DND-41 (cell line): ENCODE data around the gene FUT9.

Source experiments
- ATAC-seq: fragments of 200-7000 bp; cut with Tn5 transposase; 3 replicates; pipeline ENCODE4 v1.9.1; 2021; ENCODE audit warnings: low read depth; ENCODE audit not compliant: insufficient read depth
- DNase-seq: peaks from one replicate; pipeline ENCODE4 v3.0.0-alpha.2; 2020
- H2AFZ ChIP-seq: 2 replicates; pipeline ENCODE4 v1.6.0; 2012; ENCODE audit warnings: low read depth, low read length
- H3K27ac ChIP-seq: 2 replicates; pipeline ENCODE4 v1.5.1; 2012; ENCODE audit warnings: low read length, inconsistent platforms
- H3K27me3 ChIP-seq: fragments of 200-600 bp; sonication (generic); 2 replicates; pipeline ENCODE4 v1.6.0; 2012; ENCODE audit warnings: low read length, mild to moderate bottlenecking, inconsistent platforms; ENCODE audit not compliant: insufficient read depth, poor library complexity
- H3K36me3 ChIP-seq: 2 replicates; pipeline ENCODE4 v1.5.1; 2012; ENCODE audit warnings: low read length, inconsistent platforms; ENCODE audit not compliant: insufficient read depth
- H3K4me1 ChIP-seq: 2 replicates; pipeline ENCODE4 v1.5.1; 2012; ENCODE audit warnings: mild to moderate bottlenecking, low read length; ENCODE audit not compliant: insufficient read depth
- H3K4me2 ChIP-seq: 2 replicates; pipeline ENCODE4 v1.6.0; 2012; ENCODE audit warnings: mild to moderate bottlenecking, moderate library complexity, low read length, inconsistent platforms; ENCODE audit not compliant: insufficient read depth
- H3K4me3 ChIP-seq, 2 experiments: fragments of 200-600 bp in 1 of 2; shearing (Covaris generic) in 1 of 2; 2 replicates each; pipeline ENCODE4 v1.5.1; 2012 to 2016; ENCODE audit warnings: inconsistent platforms in 2 of 2, low read length in 2 of 2, mild to moderate bottlenecking in 2 of 2, low read depth in 1 of 2, moderate library complexity in 1 of 2
- H3K79me2 ChIP-seq: 2 replicates; pipeline ENCODE4 v1.6.0; 2012; ENCODE audit warnings: low read length, inconsistent platforms; ENCODE audit not compliant: insufficient read depth
- H3K9ac ChIP-seq: 2 replicates; pipeline ENCODE4 v1.6.0; 2012; ENCODE audit warnings: low read depth, mild to moderate bottlenecking, inconsistent platforms, low read length, moderate library complexity
- H3K9me3 ChIP-seq: 2 replicates; pipeline ENCODE4 v1.5.1; 2012; ENCODE audit warnings: low read length, moderate library complexity, mild to moderate bottlenecking, inconsistent platforms; ENCODE audit not compliant: insufficient read depth, severe bottlenecking
- H4K20me1 ChIP-seq: 2 replicates; pipeline ENCODE4 v1.6.0; 2012; ENCODE audit warnings: low read length; ENCODE audit not compliant: insufficient read depth
- EZH2 ChIP-seq: IDR thresholded peaks from 3 replicates; pipeline ENCODE4 v1.6.1; 2012; ENCODE audit warnings: borderline replicate concordance, low read depth, mild to moderate bottlenecking, moderate library complexity, low read length, inconsistent platforms; ENCODE audit not compliant: severe bottlenecking
- TF ChIP-seq, protein P1 (sequence below): IDR thresholded peaks from 2 replicates; pipeline ENCODE4 v1.5.1; 2012; ENCODE audit warnings: borderline replicate concordance, low read length, moderate library complexity, mild to moderate bottlenecking; ENCODE audit not compliant: poor library complexity, severe bottlenecking; ENCODE audit errors: extremely low read depth

FUT9 gene

DNA sequence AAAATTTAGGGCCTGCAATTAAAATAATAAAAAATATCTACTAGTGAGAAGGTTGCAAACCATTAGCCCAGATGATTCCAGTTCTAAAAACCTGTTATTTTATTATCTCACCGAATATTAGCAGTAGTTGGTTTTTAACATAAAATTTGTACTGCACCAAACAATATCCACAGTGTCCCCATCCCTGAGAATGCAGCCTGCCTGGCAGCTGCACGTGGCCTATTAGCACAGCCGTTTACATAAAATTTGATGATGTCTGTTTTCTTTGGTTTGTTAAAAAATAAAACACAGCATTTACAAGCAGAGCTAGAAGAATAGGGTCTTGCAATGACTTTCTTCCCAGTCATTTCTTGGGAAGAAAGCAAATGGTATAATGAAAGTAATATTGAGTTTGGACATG is 58.2 kb downstream of the FUT9 start:
- Histone ChIP-seq H3K27ac (no peak overlapping the region), H2AFZ (no peak overlapping the region), H3K4me3 (no peak overlapping the region), H3K4me1 (no peaks in the 10 kb centered on the region), H3K9ac (no peak overlapping the region), H3K79me2 (no peaks in the 10 kb centered on the region), H4K20me1 (no peaks in the 10 kb centered on the region), H3K27me3 (no peaks in the 10 kb centered on the region), H3K4me2 (no peak overlapping the region), H3K36me3 (no peaks in the 10 kb centered on the region), H3K9me3 (no peaks in the 10 kb centered on the region)
- ATAC-seq, result no peak
- TF ChIP-seq, protein P1, sequence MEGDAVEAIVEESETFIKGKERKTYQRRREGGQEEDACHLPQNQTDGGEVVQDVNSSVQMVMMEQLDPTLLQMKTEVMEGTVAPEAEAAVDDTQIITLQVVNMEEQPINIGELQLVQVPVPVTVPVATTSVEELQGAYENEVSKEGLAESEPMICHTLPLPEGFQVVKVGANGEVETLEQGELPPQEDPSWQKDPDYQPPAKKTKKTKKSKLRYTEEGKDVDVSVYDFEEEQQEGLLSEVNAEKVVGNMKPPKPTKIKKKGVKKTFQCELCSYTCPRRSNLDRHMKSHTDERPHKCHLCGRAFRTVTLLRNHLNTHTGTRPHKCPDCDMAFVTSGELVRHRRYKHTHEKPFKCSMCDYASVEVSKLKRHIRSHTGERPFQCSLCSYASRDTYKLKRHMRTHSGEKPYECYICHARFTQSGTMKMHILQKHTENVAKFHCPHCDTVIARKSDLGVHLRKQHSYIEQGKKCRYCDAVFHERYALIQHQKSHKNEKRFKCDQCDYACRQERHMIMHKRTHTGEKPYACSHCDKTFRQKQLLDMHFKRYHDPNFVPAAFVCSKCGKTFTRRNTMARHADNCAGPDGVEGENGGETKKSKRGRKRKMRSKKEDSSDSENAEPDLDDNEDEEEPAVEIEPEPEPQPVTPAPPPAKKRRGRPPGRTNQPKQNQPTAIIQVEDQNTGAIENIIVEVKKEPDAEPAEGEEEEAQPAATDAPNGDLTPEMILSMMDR, result no peak
- no peak for TF ChIP-seq EZH2
- DNase-seq, result no peak

DNA sequence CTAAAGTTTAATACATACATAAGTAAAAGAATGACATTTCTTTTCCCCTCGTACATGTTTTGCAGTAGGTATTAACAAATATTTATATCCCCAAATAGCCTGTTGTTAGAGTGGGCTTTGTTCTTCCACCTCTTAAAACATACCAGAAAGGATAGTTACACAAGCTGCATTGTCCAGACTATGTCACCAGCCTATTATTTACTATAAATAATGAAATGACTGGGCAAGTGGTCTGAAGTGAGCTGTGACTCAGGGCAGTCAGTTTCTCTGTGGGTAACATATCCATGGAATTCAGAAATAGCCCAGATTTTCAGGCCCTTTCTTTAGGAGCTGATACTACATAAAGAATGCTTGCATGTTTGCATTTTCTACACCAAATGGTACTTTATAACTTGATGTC is 60.1 kb downstream of the FUT9 start:
- Histone ChIP-seq H2AFZ (no peak overlapping the region), H3K4me2 (no peak overlapping the region), H3K4me1 (no peaks in the 10 kb centered on the region), H3K36me3 (no peaks in the 10 kb centered on the region), H3K79me2 (no peaks in the 10 kb centered on the region), H3K27me3 (no peaks in the 10 kb centered on the region), H3K9ac (no peak overlapping the region), H3K9me3 (no peaks in the 10 kb centered on the region), H3K27ac (no peak overlapping the region), H4K20me1 (no peaks in the 10 kb centered on the region), H3K4me3 (no peak overlapping the region)
- TF ChIP-seq, protein P1, result no peak
- no peak for TF ChIP-seq EZH2
- ATAC-seq (no peak), DNase-seq (no peak)

DNA sequence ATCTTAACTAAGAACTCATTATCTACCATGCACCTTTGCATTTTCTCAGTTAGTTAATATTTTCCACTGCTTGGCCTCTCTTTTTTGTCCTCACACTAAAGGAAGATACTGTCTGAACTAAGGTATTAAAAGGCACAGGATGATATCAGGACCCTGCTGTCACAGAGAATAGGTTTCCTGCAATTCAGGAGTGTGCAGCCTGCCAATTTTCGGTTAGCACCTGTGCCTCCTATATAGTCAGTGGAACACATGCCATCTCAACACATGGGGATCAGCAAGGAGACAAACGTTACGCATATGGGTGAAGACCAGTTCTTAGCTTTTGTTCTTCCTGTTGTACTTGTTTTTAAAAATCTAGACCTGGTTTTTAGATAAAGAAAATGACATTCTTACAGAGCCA is 71.0 kb downstream of the FUT9 start:
- Histone ChIP-seq H3K27ac (no peak overlapping the region), H3K9me3 (no peaks in the 10 kb centered on the region), H3K9ac (no peak overlapping the region), H3K4me2 (no peak overlapping the region), H3K79me2 (no peaks in the 10 kb centered on the region), H3K4me3 (no peak overlapping the region), H4K20me1 (no peaks in the 10 kb centered on the region), H3K27me3 (no peaks in the 10 kb centered on the region), H2AFZ (no peak overlapping the region), H3K36me3 (no peaks in the 10 kb centered on the region), H3K4me1 (no peaks in the 10 kb centered on the region)
- TF ChIP-seq, protein P1, result no peak
- no peak for TF ChIP-seq EZH2
- ATAC-seq (no peak), DNase-seq (no peak)

DNA sequence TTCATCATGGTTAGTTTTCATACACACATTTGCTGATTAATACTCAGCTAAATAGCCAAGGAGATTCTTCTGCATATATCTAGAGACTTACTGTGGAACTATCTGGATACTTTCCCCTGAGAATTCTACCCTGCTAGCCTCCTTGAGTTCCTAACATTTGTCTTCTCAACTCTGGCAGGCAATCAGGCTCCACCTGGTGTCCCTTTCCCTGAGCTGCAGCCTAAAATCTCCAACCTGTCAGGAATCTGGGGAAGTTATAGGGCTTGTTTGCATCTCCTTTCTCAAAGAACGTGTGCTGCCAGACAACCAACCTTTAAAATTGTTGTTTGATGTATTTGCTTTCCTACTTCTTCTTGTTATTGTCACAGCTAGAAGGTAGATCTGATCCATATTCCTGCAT is 73.4 kb downstream of the FUT9 start:
- Histone ChIP-seq H2AFZ (no peak overlapping the region), H3K9ac (no peak overlapping the region), H3K27ac (no peak overlapping the region), H3K27me3 (no peaks in the 10 kb centered on the region), H3K4me3 (no peak overlapping the region), H4K20me1 (no peaks in the 10 kb centered on the region), H3K36me3 (no peaks in the 10 kb centered on the region), H3K4me2 (no peak overlapping the region), H3K9me3 (no peaks in the 10 kb centered on the region), H3K4me1 (no peaks in the 10 kb centered on the region), H3K79me2 (no peaks in the 10 kb centered on the region)
- DNase-seq, result no peak
- no peak for ATAC-seq
- TF ChIP-seq EZH2, result no peak
- TF ChIP-seq, protein P1, result peak; percentile 28
